HepG2 (cell line): ENCODE measurements around the gene TTC28. TPM values are rescaled to one million over a fixed set of nuclear protein-coding genes. Genes with fewer than 3 reads are reported as not detected.

ENCODE experiments used
- ATAC-seq: fragments of 200-7000 bp; cut with Tn5 transposase; 3 replicates; pipeline ENCODE4 v1.9.1; 2020; ENCODE audit warnings: mild to moderate bottlenecking, moderate library complexity
- BruUV-seq: library from RNA; stranded (reverse); fragments of 400-500 nt; replicated peaks from 2 replicates; lab custom pipeline; 2021; lab: Mats Ljungman, UMichigan
- CTCF ChIA-PET: fragments of 300-600 bp; formaldehyde crosslinking; extraction: SDS; loops from one replicate; lab custom pipeline; 2021; ENCODE audit warnings: low total read pairs, inconsistent platforms, low intra/inter-chr PET ratio; lab: Yijun Ruan, JAX
- POLR2A ChIA-PET: fragments of 350-600 bp; sonication (Branson Sonifier 250); formaldehyde crosslinking; loops from one replicate; lab custom pipeline; 2020; ENCODE audit warnings: antibody characterized with exemption, inconsistent platforms; lab: Yijun Ruan, JAX
- DNase-seq: peaks from one replicate; pipeline ENCODE4 v3.0.0-alpha.2; 2015; ENCODE audit warnings: low spot score
- FAIRE-seq: peaks from 3 replicates; lab custom pipeline; 2011; peaks lifted over from hg19 to GRCh38; lab: Jason Lieb, UNC
- H2AFZ ChIP-seq: one replicate; pipeline ENCODE4 v1.6.1; 2011; ENCODE audit warnings: low read length, inconsistent platforms
- H3K27ac ChIP-seq: fragments of 300-600 bp; 3 replicates; pipeline ENCODE4 v1.8.0; 2011; ENCODE audit warnings: mixed run types, mild to moderate bottlenecking, mixed read lengths, low read length, inconsistent platforms; ENCODE audit not compliant: insufficient read depth; ENCODE audit errors: extremely low read length
- H3K27me3 ChIP-seq, 2 experiments: fragments of 200-600 bp in 1 of 2; 2 replicates in 1 of 2; 3 replicates in 1 of 2; pipeline versions ENCODE4 v1.6.0 to v1.8.0; 2011; ENCODE audit warnings: low read length in 2 of 2, mild to moderate bottlenecking in 2 of 2, moderate library complexity in 2 of 2, inconsistent platforms in 1 of 2; ENCODE audit not compliant: insufficient read depth in 2 of 2, control insufficient read depth in 1 of 2
- H3K36me3 ChIP-seq, 2 experiments: fragments of 200-600 bp in 1 of 2; replicated peaks in 1 of 2; 2 replicates in 1 of 2; 3 replicates in 1 of 2; pipeline versions ENCODE4 v1.5.1 to v1.8.0; 2011; ENCODE audit warnings: low read length in 2 of 2, inconsistent platforms in 1 of 2; ENCODE audit not compliant: insufficient read depth in 2 of 2, control insufficient read depth in 1 of 2
- H3K4me1 ChIP-seq: 2 replicates; pipeline ENCODE4 v1.5.1; 2012; ENCODE audit warnings: low read length, inconsistent platforms; ENCODE audit not compliant: insufficient read depth
- H3K4me2 ChIP-seq: 2 replicates; pipeline ENCODE4 v1.6.0; 2011; ENCODE audit warnings: low read depth, low read length, inconsistent platforms
- H3K4me3 ChIP-seq, 3 experiments: fragments of 200-600 bp in 1 of 3; sonication (generic), shearing (Covaris generic) in 1 of 3; replicated peaks in 1 of 3; 2 replicates each; pipeline ENCODE4 v1.5.1; 2011 to 2016; ENCODE audit warnings: low read length in 3 of 3, inconsistent platforms in 2 of 3, low read depth in 2 of 3, mild to moderate bottlenecking in 2 of 3, control low read depth in 1 of 3, mixed read lengths in 1 of 3; ENCODE audit not compliant: insufficient read depth in 1 of 3
- H3K79me2 ChIP-seq: one replicate; pipeline ENCODE4 v1.6.1; 2011; ENCODE audit warnings: low read length, inconsistent platforms; ENCODE audit not compliant: insufficient read depth
- H3K9ac ChIP-seq: 2 replicates; pipeline ENCODE4 v1.6.0; 2011; ENCODE audit warnings: mild to moderate bottlenecking, low read depth, low read length, inconsistent platforms; ENCODE audit not compliant: insufficient read depth
- H3K9me3 ChIP-seq: 2 replicates; pipeline ENCODE4 v1.5.1; 2012; ENCODE audit warnings: mild to moderate bottlenecking, low read length
- H4K20me1 ChIP-seq: 2 replicates; pipeline ENCODE4 v1.6.0; 2011; ENCODE audit warnings: inconsistent platforms, mild to moderate bottlenecking, low read length, moderate library complexity; ENCODE audit not compliant: insufficient read depth
- GPN1 ChIP-seq: sonication (generic); formaldehyde crosslinking; IDR thresholded peaks from 2 replicates; pipeline ENCODE4 v1.5.1; 2020; ENCODE audit warnings: missing genetic modification reagents, borderline replicate concordance
- KLF11 ChIP-seq: IDR thresholded peaks from 2 replicates; pipeline ENCODE4 v1.6.1; 2016; ENCODE audit warnings: missing compliant biosample characterization
- ZNF251 ChIP-seq: sonication (generic); formaldehyde crosslinking; IDR thresholded peaks from 2 replicates; pipeline ENCODE4 v1.9.0; 2021; ENCODE audit warnings: mild to moderate bottlenecking, missing genetic modification reagents
- ZNF703 ChIP-seq: sonication (generic); formaldehyde crosslinking; IDR thresholded peaks from 2 replicates; pipeline ENCODE4 v1.5.1; 2020; ENCODE audit warnings: missing genetic modification reagents, mild to moderate bottlenecking, moderate library complexity, borderline replicate concordance
- ZSCAN12 ChIP-seq: sonication (generic); formaldehyde crosslinking; IDR thresholded peaks from 2 replicates; pipeline ENCODE4 v1.9.0; 2021; ENCODE audit warnings: mild to moderate bottlenecking, missing genetic modification reagents
- WGBS: methylation state at CpG from one replicate; pipeline ENCODE4 v1.1.6; 2017; ENCODE audit warnings: low lambda C conversion rate; 5-methylcytosine and 5-hydroxymethylcytosine counted together
- in situ Hi-C: cut with HindIII; loops from 2 replicates; pipeline ENCODE4 v1.10.0; 2017; ENCODE audit warnings: low pct_unique_long_range_greater_than_20kb; ENCODE audit not compliant: extremely low pct_ligation_motif_present
- intact Hi-C: fragments of 100-400 bp; cut with micrococcal nuclease; formaldehyde crosslinking; loops from one replicate; pipeline ENCODE4 v1.10.0; 2022; ENCODE audit not compliant: unreplicated experiment
- polyA plus RNA-seq, 8 experiments: library from polyadenylated mRNA; depleted of rRNA in 3 of 8; stranded (reverse) in 7 of 8; unstranded in 1 of 8; fragments of >200 nt; fragmentation: Illumina TruSeq in 4 of 8; extraction: Trizol in 4 of 8; gene quantifications; 2 replicates each; pipeline versions ENCODE4 v1.2.1 to v1.2.3, GENCODE V29; 2011 to 2016; ENCODE audit warnings: low read depth in 4 of 8, missing spikeins in 1 of 8, mixed read lengths in 1 of 8; ENCODE audit not compliant: insufficient read depth in 1 of 8
- total RNA-seq, 5 experiments: library from RNA; depleted of rRNA; stranded (reverse); fragments of >200 nt; fragmentation: Illumina TruSeq; extraction: Trizol; gene quantifications; 2 replicates each; pipeline ENCODE4 v1.2.3, GENCODE V29; 2016; ENCODE audit warnings: low read depth in 1 of 5
- TF ChIP-seq, protein P1 (sequence below): sonication (generic); formaldehyde crosslinking; IDR thresholded peaks from 2 replicates; pipeline ENCODE4 v1.8.1; 2023; ENCODE audit warnings: mild to moderate bottlenecking, missing genetic modification reagents
- TF ChIP-seq, protein P2 (sequence below): sonication (generic); formaldehyde crosslinking; IDR thresholded peaks from 2 replicates; pipeline ENCODE4 v1.5.1; 2020; ENCODE audit warnings: mild to moderate bottlenecking, missing genetic modification reagents
- TF ChIP-seq, protein P3 (sequence below): IDR thresholded peaks from 2 replicates; pipeline ENCODE4 v1.6.1; 2016; ENCODE audit warnings: low read depth, missing genetic modification reagents, missing compliant biosample characterization

TTC28 gene
- total and polyA plus RNA-seq, 2 of the 13 experiments (the other 11 are each of a cell fraction or from before 2014, with no cell fraction given): 4.2 to 13.1 TPM

DNA sequence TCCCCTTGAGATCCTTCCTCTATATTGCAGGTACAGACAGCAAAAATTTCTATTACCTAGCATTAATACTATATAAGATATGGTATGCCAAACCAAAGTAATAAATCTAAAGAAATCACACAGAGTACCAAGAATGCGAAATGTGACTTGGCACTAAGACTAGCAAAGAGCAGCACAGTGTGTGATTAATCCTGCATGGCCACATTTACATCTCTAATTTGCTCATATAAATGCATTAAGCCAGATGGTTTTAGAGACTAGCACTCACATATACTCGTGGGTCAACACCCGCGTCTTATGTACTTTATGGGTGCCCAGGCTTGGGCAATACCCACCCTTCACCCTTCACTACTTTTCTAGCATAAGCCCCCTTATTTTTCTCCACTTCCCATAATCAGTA is 213.2 kb downstream of the TTC28 start:
- H4K20me1 ChIP-seq: no peaks in the 10 kb centered on the region
- H3K79me2 ChIP-seq: no peaks in the 10 kb centered on the region
- H2AFZ ChIP-seq: no peak overlapping the region
- TF ChIP-seq, protein P1, sequence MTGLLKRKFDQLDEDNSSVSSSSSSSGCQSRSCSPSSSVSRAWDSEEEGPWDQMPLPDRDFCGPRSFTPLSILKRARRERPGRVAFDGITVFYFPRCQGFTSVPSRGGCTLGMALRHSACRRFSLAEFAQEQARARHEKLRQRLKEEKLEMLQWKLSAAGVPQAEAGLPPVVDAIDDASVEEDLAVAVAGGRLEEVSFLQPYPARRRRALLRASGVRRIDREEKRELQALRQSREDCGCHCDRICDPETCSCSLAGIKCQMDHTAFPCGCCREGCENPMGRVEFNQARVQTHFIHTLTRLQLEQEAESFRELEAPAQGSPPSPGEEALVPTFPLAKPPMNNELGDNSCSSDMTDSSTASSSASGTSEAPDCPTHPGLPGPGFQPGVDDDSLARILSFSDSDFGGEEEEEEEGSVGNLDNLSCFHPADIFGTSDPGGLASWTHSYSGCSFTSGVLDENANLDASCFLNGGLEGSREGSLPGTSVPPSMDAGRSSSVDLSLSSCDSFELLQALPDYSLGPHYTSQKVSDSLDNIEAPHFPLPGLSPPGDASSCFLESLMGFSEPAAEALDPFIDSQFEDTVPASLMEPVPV (CRISPR knock-in tag): no peak
- TF ChIP-seq ZNF251 (CRISPR knock-in tag): no peak
- no peaks in the 10 kb centered on the region for H3K36me3 ChIP-seq
- 98% methylated on average over 4 of the region's 4 CpGs for WGBS
- POLR2A ChIA-PET: no interaction called here
- no peaks in the 10 kb centered on the region; a peak in 1 of 5 replicates for H3K27me3 ChIP-seq
- no peak overlapping the region for H3K9ac ChIP-seq
- H3K4me2 ChIP-seq: no peak overlapping the region
- no peak overlapping the region for H3K27ac ChIP-seq
- DNase-seq (no peak), FAIRE-seq (no peak), ATAC-seq (no peak)
- BruUV-seq: no TSS peak
- intact Hi-C loops: no loop called here
- in situ Hi-C loops: no loop called here
- H3K9me3 ChIP-seq: no peaks in the 10 kb centered on the region
- H3K4me1 ChIP-seq: no peaks in the 10 kb centered on the region
- CTCF ChIA-PET: no interaction called here
- no peak overlapping the region for H3K4me3 ChIP-seq

DNA sequence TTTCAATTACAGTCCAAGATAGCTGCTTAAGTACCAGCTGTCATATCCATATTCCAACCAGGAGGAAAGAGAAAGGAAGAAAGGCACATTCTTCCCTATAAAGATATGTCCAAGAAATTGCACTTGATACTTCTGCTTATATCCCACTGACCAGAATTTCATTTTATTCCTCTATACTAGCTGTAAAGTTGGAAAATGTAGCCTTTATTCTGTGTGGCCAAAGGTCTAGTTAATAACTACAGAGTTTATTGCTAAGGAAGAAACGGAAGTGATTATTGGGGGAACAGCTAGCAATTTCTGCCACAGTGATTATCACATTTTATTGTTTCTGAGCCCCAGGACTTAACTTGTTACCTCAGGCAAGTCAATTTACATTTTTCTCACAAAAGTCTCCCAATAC is 213.8 kb downstream of the TTC28 start:
- ChIA-PET POLR2A (no interaction called here), CTCF (no interaction called here)
- BruUV-seq: no TSS peak
- no peaks in the 10 kb centered on the region for H3K36me3 ChIP-seq
- no peak overlapping the region for H3K4me2 ChIP-seq
- H4K20me1 ChIP-seq: no peaks in the 10 kb centered on the region
- intact Hi-C loops (no loop called here), in situ Hi-C loops (no loop called here)
- no peak for FAIRE-seq
- 96% methylated on average over 1 of the region's 1 CpG for WGBS
- DNase-seq: no peak
- no peak overlapping the region for H3K9ac ChIP-seq
- H3K79me2 ChIP-seq: no peaks in the 10 kb centered on the region
- H2AFZ ChIP-seq: no peak overlapping the region
- H3K27ac ChIP-seq: no peak overlapping the region
- no peaks in the 10 kb centered on the region; a peak in 1 of 5 replicates for H3K27me3 ChIP-seq
- H3K4me1 ChIP-seq: no peaks in the 10 kb centered on the region
- no peak for ATAC-seq
- no peak overlapping the region for H3K4me3 ChIP-seq
- H3K9me3 ChIP-seq: no peaks in the 10 kb centered on the region
- TF ChIP-seq, protein P2, sequence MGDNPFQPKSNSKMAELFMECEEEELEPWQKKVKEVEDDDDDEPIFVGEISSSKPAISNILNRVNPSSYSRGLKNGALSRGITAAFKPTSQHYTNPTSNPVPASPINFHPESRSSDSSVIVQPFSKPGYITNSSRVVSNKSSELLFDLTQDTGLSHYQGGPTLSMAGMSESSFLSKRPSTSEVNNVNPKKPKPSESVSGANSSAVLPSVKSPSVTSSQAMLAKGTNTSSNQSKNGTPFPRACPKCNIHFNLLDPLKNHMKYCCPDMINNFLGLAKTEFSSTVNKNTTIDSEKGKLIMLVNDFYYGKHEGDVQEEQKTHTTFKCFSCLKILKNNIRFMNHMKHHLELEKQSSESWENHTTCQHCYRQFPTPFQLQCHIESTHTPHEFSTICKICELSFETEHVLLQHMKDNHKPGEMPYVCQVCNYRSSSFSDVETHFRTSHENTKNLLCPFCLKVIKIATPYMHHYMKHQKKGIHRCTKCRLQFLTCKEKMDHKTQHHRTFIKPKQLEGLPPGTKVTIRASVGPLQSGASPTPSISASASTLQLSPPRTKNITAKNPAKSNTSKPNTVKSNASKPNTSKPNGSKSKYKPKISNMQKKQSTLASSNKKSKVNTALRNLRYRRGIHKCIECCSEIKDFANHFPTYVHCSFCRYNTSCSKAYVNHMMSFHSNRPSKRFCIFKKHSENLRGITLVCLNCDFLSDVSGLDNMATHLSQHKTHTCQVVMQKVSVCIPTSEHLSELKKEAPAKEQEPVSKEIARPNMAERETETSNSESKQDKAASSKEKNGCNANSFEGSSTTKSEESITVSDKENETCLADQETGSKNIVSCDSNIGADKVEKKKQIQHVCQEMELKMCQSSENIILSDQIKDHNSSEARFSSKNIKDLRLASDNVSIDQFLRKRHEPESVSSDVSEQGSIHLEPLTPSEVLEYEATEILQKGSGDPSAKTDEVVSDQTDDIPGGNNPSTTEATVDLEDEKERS (CRISPR knock-in tag): no peak
- TF ChIP-seq ZNF703 (CRISPR knock-in tag) (no peak), GPN1 (CRISPR knock-in tag) (no peak), ZSCAN12 (CRISPR knock-in tag) (no peak), KLF11 (CRISPR knock-in tag) (no peak)
- TF ChIP-seq, protein P3, sequence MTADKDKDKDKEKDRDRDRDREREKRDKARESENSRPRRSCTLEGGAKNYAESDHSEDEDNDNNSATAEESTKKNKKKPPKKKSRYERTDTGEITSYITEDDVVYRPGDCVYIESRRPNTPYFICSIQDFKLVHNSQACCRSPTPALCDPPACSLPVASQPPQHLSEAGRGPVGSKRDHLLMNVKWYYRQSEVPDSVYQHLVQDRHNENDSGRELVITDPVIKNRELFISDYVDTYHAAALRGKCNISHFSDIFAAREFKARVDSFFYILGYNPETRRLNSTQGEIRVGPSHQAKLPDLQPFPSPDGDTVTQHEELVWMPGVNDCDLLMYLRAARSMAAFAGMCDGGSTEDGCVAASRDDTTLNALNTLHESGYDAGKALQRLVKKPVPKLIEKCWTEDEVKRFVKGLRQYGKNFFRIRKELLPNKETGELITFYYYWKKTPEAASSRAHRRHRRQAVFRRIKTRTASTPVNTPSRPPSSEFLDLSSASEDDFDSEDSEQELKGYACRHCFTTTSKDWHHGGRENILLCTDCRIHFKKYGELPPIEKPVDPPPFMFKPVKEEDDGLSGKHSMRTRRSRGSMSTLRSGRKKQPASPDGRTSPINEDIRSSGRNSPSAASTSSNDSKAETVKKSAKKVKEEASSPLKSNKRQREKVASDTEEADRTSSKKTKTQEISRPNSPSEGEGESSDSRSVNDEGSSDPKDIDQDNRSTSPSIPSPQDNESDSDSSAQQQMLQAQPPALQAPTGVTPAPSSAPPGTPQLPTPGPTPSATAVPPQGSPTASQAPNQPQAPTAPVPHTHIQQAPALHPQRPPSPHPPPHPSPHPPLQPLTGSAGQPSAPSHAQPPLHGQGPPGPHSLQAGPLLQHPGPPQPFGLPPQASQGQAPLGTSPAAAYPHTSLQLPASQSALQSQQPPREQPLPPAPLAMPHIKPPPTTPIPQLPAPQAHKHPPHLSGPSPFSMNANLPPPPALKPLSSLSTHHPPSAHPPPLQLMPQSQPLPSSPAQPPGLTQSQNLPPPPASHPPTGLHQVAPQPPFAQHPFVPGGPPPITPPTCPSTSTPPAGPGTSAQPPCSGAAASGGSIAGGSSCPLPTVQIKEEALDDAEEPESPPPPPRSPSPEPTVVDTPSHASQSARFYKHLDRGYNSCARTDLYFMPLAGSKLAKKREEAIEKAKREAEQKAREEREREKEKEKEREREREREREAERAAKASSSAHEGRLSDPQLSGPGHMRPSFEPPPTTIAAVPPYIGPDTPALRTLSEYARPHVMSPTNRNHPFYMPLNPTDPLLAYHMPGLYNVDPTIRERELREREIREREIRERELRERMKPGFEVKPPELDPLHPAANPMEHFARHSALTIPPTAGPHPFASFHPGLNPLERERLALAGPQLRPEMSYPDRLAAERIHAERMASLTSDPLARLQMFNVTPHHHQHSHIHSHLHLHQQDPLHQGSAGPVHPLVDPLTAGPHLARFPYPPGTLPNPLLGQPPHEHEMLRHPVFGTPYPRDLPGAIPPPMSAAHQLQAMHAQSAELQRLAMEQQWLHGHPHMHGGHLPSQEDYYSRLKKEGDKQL (CRISPR knock-in tag): no peak
